Measurements from ENCODE around the gene ABI1. TPM values are rescaled to one million over a fixed set of nuclear protein-coding genes. Genes with fewer than 3 reads are reported as not detected.
A peak's percentile ranks its signal among the peaks of the same experiment; 100 is the strongest.

Gene ABI1
- total RNA-seq, 1 donor from 2014 or later: 38.1 TPM

DNA sequence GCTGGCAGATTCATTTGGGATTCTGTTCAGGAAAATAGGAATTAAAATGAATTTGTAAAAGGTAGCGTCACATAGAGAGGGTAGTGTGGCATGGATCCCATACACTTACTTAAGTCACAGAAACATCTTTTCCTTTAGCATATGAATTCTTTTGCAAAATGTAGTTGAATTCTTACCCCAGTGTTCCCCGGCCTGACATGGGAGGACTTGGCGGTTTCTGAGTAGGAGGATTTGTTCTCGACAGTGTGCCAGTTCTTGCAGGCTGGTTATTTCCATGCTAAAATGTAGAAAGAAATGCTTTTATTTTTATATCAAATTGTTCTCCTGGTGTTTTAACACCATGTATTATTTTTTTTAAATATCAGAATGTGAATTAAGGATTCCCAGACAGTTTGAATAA lies 90.7 kb downstream of the ABI1 start:
- DNase-seq (ENCODE audit: low read depth): no peak

DNA sequence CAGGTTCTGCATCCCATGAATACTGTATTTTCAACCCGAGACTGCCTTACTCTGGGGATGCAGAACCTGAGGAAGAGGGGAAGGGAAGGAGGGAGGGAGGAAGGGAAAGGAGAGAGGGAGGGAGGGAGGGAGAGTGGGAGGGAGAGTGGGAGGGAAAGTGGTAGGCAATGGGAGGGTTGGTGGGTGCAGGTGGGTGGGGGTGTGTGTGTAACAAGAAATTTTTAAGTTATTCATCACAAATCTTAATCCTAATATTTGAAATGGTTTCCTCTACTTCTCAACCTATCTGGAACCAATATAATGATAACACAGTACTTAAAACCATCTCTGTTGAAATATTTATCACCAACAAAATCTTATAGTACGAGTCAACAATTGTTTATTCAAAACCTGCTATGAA lies 95.2 kb downstream of the ABI1 start:
- no peak for DNase-seq (ENCODE audit: low read depth)

DNA sequence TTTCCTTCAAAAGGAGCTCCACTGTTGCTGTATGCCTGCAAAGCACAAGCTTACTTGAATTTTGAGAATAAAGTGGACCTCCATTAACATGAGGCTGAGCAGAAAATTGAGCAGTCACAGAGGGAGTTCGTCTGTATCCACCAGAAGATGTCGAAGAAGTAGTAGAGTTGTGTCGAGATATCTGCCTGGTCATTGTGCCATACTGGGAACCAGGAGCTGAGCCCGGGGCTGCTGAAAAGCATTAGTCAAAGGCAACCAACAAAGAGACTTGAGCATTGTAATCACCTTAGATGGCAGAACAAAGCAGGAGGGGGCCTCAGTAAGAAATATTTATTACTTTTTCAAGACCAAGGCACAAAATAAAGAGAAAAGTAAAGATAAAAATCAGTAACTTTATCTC lies 101.8 kb downstream of the ABI1 start:
- DNase-seq (ENCODE audit: low read depth): no peak

DNA sequence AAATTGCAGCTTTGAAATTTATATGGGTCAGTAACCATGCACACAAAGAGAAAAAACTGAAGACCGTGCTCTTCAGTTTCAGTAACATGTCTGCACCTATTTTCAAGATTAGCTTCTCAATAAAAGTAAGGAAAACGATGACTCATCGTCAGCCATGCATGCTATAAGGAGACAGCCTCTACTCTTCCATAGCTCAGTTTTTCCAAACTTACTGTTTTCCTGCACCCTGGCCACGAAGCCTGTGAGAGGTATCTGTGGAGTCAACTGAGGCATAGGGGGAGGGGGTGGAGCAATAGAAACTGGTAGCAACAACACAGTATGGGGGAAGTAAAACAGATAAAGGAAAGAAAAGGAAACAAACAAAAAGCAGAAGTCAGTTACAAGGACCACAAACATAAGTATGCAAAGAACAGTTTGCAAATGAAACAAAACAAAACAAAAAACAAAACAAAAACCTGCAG lies 105.3 kb downstream of the ABI1 start:
- DNase-seq (ENCODE audit: low read depth): peak; percentile 83

DNA sequence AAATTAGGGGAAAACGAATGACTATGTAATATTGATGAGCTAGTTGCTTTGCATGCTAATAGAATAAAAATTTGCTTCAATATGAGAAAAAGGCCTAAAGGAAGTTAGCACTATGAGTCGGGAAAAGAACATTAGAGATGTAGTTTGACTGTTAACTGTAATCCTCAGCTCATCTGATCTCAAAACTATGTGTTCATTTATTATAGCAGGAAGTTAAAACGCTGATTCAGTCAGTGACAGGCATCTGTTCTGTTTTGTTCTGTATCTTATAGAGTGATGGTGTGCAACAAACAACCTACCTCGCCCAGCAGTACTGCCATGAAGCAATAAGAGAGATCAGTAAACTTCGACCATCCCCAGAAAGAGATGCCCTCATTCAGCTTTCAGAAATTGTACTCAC lies 114.7 kb downstream of the ABI1 start:
- no peak for DNase-seq (ENCODE audit: low read depth)

DNA sequence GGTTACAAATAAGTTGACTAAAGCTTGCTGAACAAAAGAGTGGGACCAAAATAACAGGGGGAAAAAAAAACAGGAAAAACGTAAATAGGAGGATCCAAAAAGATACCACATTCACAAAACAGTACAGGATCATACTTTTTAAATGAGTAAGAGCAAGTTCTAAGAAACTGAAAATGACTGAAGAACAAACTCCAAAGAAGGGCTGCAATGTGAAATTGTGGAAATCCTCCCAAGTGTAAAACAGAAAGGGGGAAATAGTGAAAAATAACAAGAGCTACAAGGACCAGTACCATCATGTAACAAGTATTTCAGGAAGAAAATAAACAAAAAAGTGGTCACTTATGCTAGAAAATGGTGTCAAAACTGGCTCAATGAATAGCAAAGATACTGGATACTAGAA lies 116.9 kb downstream of the ABI1 start:
- no peak for DNase-seq (ENCODE audit: low read depth)

DNA sequence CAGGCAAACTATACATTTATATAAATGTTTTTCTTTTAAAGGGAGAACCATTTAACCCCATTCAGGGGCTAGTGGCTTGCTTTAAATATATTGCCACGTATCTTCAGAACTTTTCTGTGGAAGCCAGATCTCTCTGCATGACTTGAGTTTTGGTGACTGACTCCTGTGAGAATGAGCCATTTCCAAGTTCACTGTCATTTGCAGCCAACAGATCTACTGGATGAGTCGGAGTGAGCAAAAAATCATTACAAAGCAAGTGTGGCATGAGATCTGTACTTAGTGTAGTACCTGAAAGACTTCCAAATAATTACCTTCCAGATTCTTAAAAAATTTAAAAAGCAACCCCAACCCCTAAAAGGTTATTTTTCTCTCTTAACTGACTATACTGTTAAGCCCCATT lies 117.7 kb downstream of the ABI1 start:
- DNase-seq (ENCODE audit: low read depth): peak; percentile 22

DNA sequence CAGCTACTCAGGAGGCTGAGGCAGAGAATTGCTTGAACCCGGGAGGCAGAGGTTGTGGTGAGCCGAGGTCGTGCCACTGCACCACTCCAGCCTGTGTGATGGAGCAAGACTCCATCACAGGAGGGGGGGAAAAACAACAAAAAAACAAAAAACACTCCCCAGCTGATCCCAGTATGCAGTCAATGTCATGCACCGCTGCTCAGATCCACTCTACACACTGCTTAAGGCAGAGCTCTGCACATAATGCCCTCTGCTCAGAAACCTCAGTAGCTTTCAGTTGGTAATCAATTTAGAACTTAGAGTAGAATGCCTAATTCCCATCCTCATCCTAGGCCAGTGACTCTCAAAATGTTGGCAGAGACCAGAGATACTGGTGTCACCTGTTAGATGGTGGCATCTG lies 119.4 kb downstream of the ABI1 start:
- DNase-seq (ENCODE audit: low read depth): peak; percentile 11

DNA sequence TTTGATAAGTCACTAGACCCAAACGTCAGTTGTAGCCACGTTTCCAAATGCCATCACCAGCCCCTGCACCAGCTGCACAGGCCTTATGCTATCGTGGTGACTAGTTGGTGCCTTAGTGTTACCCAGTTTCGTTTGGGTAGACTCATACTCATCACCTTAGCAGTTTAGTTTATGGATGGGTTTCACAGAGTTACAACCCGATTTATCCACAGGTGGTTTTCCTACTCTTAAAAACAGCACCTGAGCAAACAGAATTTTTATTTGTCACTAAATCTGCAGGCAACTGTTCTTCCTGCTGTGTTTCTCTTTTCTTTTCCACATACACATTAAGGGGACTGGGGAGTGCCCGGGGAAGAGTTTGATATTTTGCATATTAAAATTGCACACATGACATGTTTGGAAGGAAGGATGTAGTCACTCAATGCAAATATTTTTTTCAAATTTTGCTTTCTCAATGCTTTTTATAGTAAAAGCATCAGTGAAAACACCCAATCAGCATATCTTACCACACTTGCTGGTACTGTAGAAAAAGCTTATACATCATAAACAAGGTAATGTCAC lies 121.6 kb downstream of the ABI1 start:
- no peak for DNase-seq (ENCODE audit: low read depth)

DNA sequence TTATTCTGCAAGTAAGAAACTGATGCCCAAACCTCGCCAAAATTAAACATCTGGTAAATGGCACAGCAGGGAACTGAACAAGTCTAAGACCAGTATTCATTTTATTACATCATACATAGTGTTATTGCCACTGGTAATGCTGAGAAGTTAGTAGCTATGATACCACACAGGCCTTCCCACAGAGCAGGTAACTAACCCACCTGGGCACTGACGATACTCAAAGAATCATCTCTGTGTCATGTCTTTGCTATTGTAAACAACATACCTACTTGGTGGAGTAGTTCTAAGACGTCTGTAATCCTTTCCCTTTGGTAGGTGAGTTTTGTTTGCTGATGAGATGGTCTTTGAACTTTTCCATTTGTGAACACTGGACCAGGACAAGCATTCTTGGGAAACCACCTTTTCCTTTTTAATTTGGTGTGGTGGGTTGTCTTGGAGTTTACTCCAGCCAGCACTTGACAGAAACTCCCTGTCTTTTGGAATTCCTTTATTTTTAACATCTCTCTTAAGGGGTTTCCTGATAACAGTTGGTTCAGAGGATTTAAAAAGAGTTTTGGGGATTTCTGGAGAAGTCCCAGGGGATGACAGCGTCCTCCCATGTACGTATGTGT lies 122.4 kb downstream of the ABI1 start:
- DNase-seq (ENCODE audit: low read depth): no peak

DNA sequence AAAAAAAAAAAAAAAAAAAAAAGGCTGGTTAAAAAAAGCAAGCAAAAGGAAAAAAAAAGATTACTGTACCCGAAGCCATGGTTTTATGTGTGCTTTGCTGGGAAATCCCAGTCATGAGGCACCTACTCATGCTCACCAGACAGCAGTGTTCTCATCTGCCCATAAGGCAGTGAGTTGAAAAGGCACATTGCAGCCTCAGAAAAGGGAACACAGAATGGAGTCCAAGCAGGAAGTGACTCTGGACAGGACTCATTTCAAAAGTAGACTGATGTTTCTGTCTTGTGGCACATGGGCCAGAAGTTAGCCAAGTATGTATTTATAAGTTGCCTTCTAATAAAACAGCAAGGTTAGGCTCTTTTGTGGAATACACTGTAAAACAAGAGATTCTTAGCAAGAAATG lies 123.0 kb downstream of the ABI1 start:
- DNase-seq (ENCODE audit: low read depth): peak; percentile 47

DNA sequence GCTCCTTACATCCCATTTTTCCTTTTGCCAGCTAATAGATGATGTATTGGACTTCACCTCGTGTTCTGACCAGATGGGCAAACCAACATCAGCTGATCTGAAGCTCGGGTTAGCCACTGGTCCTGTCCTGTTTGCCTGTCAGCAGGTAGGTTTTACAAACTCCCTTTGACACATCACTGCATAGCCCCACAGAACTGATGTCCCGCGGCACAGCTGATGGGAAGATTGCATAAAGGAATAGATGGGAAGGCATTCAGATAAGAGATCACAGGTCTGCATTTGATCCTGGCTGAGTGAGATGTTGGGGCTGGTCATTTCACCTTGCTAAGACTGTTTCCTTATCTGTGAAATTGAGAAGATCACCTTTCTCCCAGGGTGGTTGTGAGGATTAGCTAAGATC lies 125.3 kb downstream of the ABI1 start:
- DNase-seq (ENCODE audit: low read depth): no peak

DNA sequence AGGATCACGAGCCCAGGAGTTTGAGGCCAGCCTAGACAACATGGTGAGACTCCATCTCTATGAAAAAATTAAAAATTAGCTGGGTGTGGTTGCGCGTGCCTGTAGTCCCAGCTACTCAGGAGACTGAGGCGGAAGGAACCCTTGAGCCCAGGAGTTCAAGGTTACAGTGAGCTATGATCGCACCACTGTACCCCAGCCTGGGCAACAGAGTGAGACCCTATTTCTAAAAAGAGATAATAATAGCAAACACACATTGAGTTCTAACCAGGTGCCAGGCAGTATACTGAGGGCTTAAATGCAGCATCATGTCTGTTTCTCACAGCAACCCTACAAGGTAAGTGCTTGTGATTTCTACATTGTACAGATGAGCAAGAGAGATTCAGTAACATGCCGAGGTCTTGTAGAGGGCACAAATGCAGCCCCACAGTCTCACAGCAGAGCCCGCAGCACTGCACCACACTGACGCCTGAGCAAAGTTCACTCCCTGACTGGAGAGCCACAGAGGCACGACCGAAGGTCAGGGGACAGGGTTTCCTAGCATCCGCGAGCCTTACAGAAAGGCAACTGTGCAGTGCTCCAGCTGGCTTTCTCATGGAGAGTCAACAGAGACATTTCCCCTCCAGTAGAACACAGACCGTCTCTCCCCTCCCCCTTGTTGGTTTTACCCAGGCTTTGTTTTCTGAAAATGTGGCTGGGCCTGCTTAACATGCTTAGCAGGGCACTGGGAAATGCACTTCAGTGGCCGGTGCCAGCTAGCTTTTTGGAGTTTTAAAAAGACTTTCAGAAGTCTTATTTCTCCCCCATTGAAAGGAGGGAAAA lies 126.8 kb downstream of the ABI1 start:
- DNase-seq (ENCODE audit: low read depth): no peak

DNA sequence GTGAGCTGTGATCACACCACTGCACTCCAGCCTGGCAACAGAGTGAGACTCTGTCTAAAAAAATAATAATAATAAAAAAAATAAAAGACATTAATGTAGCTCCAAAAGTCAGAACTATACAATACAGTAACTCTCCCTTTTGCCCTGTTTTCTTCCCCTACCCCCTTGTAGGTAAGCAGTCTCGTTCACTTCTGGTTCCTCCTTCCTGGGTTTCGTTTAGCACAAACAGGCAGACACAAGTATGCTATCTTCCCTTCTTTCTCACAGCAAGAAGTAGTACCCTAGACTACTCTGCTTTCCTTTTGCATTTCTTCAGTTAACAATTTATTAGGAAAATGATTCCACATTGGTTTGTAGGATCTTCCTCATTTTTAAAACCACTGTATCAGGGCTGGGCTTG lies 130.2 kb downstream of the ABI1 start:
- no peak for DNase-seq (ENCODE audit: low read depth)

DNA sequence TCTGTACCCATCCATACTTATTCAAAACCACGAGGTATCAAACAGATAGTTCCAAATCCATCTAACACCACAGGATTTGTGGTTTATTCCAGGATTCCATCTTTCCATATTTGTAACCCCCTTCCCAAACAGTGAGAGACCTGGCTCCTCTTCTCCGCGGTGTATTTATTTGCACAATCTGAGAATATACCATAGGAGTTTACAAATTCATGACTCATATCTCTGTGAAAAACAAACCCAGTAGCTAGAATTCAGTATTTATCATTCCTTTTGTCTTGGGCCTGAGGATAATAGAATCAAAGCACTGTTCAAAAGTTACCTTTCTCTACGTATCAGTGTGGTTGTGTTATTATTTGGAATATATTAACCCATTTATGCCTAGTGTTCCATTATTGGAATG lies 131.4 kb downstream of the ABI1 start:
- no peak for DNase-seq (ENCODE audit: low read depth)

DNA sequence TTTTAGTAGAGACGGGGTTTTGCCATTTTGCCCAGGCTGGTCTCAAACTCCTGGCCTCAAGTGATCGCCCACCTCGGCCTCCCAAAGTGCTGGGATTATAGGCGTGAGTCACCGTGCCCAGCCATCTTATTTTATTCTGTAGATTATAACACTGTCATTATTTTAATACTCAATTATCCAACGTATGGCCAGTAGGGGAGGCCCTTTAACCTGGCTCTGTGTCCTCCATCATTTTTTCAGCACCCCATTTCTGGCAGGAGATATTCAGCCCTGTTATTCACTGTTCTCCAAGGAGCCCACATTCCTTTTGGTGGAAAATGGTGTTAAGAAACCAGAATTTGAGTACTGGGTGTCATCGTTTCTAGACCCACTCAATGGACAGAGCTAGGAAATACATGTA lies 131.8 kb downstream of the ABI1 start:
- DNase-seq (ENCODE audit: low read depth): no peak

DNA sequence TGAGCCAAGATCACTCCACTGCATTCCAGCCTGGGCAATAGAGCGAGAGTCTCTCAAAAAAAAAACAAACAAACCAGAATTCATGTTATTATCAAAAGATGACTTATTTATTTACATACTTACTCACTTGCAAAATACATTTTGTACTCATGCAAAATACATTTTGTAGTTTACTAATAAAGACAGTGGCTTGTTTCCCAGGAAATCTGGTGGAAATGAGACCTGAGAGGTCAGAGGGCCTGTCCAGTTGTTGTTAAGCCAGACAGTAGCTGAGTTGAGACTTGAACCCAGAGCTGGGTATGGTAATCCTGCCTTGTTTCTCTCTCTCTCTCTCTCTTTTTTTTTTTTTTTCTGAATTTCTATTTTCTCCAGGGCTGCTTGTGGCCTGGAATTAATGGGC lies 133.8 kb downstream of the ABI1 start:
- no peak for DNase-seq (ENCODE audit: low read depth)

DNA sequence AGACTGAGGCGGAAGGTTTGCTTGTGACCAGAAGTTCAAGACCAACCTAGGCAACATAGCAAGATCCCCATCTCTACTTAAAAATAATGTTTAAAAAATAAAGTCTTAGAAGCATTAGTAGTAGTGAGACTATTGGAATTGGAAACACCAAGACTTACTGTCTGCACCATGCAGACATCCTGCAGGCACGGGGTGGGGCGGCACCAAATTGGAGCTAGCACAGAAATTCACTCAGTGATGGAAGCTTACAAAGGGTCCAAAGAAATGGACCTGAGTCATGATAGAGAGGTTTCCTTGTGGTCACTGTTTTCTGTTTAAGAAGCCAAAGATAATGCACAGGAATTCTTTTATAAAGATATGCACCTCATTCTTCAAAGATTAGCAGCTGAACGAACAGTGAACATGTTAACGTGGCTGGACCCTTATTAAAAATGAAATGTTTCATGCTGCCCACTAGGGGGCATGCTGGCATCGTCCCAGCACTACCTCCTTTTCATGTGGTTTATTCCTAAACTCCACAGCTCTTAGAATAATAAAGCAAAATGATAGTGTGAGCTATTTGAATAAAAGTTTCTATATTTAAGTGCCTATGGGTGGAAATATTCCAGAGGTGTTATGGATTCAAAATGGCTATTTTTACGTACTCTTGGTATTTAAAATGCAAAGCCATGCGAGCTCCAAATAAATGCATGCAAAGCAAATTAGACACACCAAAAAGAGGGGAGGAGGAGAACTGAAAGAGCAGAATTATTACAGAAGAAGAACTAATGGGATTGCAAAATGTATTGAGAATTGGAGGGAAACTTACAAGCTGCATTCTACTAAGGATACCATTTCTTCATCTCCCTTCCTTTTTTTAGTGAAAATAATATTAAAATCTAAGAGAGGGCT lies 134.7 kb downstream of the ABI1 start:
- DNase-seq (ENCODE audit: low read depth): peak; percentile 41

DNA sequence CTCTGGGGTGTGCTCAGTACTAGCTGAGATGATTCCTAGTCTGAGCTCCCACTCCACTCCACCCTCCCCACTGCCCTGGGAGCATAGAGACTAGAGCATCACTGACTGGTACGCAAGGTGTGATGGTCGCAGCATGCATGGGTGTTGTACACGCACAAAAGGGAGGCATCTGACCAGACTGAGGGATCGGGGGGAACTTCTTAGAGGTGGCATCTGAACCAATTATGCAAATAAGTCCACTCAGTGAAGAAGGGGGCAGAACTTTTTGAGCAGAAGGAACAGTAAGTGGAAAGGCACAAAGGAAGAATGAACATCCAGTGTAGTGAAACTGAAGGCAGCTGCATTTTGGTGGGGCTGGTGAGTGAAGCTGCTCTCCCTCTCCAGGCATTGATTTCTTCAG lies 137.7 kb downstream of the ABI1 start:
- no peak for DNase-seq (ENCODE audit: low read depth)

DNA sequence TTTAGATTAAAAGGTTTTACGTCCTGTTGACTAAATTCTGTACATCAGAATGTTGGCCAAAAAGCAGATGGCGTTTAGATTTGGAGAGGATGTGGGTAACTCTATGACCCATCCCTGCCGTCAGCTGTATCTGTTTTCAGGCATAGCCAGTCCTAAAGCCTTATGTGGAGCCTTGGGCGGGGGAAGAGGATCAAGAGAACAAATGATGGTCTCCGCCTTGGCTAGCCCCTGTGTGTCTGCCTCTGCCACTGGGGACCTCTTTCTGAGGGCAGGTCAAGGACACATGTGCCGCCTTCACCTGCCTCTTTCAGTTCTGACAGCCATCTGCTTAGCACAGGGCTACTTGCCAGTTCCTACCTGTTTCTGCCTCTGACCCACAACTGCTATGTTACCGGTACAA lies 139.2 kb downstream of the ABI1 start:
- no peak for DNase-seq (ENCODE audit: low read depth)

DNA sequence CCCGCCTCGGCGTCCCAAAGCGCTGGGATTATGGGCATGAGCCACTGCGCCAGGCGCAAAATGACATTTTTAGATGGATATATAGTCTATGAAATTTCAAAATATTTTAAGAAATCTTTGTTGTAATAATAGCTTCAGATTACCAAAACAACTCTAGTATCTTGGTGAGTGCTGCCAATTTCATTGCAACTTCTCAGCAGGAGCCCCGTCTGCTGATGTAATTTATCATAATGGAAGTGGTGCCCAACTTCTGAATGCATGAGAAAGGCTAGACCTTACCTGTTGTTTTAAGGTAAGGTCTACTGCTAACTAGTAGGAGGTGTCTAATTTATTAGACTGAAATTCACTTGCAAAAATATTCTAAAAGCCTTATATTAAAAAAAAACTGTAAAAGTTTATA lies 143.3 kb downstream of the ABI1 start:
- no peak for DNase-seq (ENCODE audit: low read depth)

DNA sequence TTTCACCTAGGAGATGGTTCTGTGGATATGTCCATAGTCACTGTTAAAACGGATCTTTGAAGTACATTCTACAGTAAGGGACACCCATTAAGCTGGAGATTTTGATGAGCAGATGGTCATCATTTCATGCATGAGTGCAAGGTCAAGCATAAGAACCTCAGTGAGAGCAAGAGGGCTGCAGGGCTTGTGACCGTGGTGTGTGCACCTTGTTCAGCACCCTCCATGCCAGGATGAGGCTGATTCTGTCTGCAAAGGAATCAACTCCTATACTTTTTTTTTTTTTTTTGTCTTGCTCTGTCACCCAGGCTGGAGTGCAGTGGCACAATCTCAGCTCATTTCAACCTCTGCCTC lies 145.6 kb downstream of the ABI1 start:
- no peak for DNase-seq (ENCODE audit: low read depth)
